NCI-H524 (cell line): ENCODE measurements around the gene TTC6.

Experiments
- DNase-seq, 2 experiments: peaks; one replicate each; lab custom pipeline; 2025; lab: John Stamatoyannopoulos, UW

TTC6 gene

DNA sequence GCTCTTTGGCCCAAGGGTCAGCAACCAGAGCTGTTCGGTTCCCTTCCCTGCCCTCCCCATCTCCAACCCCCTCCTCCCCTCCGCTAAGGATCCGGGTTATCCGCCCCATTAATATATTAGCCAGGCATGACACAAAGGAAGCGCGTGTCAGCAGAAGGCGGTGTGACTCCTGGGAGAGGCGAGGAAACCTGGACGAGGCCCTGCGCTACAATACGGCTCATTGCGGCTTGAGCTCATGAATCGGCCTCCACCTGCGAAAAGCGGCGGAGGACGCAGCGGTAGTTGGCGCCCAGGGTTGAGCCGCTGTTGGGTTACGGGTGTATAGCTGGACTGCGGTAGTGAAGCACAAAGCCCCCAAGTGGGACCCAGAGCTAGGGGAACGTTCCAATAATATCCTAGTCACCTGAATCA, 10.3 kb upstream of the TTC6 start:
- no peak for DNase-seq

- DNase-seq = no peak
Observed at GRCh38 chr14:37585971-37586796, 9.2 kb upstream of the TTC6 start.

DNA sequence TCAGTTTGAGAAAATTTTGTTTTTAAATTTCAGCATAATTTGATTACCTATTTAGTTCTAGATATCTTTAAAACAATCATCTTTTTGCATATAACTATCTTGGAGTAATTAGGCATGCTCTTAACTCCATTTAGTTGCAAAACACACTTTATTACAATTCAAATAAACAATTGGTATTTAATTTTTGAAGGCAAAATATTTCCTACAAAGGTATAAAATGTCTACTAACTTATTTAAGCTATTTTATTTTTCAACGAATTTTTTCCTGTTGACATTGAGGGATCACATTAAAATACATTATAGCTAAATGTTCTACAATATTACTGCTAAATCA, 8.7 kb upstream of the TTC6 start:
- DNase-seq = no peak

GRCh38 chr14:37587131-37587803, 8.2 kb upstream of the TTC6 start:
- no peak for DNase-seq

- DNase-seq = peak in 1 of 2 experiments; percentile 48
Observed at GRCh38 chr14:37587881-37588666, 7.4 kb upstream of the TTC6 start.

DNA sequence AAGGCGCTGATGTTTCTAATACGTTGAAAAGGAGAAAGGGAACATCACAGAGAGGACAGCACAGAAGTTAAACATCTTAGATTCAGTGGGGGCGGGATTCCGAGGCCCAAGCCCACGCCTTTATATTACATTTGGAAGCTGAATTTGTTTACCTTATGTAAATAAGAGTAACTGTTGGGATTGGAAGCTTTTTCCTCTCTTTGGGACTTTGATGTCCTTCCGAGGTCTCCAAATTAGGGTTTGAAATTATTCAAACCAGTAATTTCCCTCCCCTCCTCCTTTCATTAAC, 6.8 kb upstream of the TTC6 start:
- no peak for DNase-seq

DNA sequence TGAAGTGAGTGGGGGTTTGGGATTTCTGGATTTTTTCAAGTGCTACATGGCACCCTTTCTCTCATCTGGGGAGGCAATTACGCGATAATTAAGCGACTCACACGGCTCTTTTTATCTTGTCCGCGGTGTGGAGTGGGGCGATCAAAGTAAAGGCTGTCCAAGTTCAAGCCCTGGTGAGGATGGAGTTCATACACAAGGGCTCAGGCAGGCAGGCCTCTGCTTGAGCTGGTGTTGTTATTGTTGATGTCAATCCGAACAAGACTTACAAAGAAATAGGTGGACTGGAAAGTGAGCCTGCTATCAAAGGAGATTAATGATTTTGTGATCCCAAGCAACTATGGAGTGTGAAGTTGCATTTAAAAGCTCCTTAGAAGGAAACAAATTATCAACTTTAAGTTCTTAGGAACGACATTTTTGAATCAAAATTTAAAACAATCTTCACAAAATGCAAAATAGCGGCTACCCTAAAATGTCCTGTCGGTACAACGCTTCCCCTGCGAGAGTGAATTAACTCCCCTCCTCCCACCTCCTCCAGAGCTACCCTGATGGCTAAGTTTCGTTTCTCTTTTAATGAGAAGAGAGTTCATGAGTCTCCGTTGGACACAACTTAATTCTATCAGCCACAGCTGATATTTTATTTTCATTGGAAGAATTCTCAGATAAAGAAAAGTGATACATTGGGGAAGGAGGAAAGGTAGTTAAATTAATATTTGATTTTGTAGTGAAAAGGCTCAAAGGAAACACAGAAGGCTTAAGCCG, 6.3 kb upstream of the TTC6 start:
- DNase-seq = no peak

- DNase-seq = no peak
Observed at GRCh38 chr14:37589715-37590427, 5.6 kb upstream of the TTC6 start.

DNA sequence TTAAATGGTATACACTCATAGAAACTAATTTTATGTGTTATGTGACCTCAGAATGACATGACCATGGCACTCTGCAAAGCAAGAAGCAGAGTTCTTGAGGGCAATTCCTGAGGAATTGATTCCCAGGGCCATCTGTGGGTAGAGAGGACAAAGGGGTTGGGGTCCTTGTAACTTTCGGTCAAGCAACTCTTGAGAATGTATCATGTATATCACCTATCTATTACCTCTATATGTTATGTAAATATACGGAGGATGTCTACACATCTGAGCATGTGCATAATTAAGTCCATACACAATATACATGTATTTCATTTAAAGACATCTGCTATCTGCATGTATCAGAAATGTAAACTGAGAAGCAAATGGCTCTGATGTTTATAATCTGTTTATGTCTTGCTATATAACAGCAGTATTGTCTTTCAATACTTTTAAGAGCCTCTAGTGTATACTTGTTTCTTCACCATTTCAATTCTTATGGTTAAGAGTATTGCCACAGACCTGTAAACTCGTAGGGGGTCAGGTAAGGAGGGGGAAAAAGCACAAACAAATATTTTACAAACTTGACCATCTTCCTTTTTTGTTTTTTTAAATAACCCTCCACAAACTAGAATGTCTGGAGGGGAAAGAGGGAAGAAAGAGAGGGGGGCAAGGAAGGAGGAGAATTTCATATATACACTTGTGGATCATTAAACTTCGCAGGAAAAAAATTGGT, 4.8 kb upstream of the TTC6 start:
- no peak for DNase-seq

GRCh38 chr14:37591311-37591940, 4.0 kb upstream of the TTC6 start:
- no peak for DNase-seq

DNA sequence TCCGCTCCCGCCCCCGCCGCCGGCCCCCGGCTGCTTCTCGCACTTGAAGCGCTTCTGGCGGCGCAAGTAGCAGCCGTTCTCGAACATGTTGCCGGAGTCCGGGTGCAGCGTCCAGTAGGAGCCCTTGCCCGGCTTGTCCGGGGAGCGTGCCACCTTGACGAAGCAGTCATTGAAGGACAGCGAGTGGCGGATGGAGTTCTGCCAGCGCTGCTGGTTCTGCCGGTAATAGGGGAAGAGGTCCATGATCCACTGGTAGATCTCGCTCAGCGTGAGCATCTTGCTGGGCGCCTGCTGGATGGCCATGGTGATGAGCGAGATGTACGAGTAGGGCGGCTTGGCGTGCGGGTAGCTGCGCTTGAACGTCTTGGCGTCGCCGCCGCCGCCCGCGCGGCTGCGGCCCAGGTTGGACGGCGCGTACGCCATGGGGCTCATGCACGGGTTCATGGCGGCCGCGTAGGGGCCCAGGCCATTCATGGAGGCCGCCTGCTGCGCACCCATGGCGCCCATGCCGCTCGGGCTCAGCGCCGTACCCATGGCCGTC, 3.4 kb upstream of the TTC6 start:
- no peak for DNase-seq

GRCh38 chr14:37592482-37593408, 2.7 kb upstream of the TTC6 start:
- DNase-seq = no peak

DNA sequence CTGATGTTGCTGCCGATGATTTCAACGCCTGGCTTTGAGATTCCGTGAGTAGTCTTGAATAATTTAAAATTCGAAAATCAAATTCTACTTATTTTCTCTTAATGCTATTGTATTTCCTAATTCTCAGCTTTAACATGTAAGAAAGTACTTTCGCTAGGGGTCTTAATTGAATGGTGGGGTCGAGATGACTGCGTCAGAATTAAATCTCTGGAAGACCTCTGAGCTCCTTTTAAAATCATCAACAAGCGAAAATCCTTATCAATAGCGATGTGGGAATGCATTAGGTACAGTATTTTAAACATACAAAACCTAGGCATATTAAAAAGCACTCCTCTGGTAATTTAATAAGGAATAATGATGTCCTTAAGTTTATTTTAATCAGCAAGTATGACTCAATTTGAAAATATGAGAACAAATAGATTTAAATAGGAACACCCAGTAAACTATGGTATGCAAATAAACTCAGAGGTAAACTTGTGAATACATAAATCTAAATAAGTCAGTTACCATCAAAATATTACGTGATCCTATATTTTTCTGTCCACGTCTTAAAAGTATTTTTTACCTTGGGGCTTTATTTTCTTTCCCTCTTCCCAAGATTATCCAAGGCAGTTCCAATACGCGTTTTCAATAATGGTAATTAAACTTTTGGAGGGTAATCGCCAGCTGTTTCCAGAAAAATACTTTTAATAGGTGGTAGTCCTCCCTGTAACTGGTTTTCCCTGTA, 1.8 kb upstream of the TTC6 start:
- DNase-seq = no peak

DNA sequence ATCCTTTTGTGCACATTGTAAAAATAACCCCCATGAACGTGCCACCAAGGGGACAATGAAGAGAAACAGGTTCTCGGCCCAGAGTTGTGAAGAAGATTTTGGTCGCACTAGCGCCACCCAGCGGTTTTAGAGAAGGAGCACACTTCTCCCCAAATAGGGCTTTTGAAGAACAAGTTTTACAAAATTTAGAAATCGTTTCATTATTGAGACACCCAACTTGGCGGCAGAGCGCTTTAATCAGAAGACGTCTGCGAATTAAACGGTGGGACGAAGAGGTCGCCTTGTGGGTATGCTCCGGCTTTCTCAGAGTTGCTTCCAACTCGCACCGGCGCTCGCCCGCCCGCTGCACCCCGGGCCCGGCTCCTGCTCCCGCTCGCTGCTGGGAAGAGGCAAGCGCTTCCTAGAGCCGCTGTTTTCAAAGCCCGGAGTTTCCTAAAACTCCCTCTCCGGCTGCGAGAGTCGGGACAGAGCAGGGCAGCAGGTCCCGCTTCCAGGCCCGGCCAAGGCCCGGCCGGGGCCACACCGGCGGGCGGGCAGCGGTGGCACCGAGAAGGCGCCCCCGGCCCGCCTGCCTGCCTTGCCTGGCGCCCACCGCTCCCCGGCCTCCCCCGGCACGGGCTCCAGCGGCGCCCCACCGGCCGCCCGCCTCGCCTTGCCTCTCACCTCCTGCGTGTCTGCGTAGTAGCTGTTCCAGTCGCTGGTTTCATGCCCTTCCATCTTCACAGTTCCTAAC, 1.0 kb upstream of the TTC6 start:
- peak; percentile 94 to 96 for DNase-seq

GRCh38 chr14:37595809-37596621, 586 bp downstream of the TTC6 start:
- peak; percentile 90 to 92 for DNase-seq

GRCh38 chr14:37596790-37597472, 1.5 kb downstream of the TTC6 start:
- DNase-seq = no peak
